GM23338 (cell line): ENCODE results near the gene MCFD2. TPM values are rescaled to one million over a fixed set of nuclear protein-coding genes. Genes with fewer than 3 reads are reported as not detected.

Source experiments
- ATAC-seq: fragments of 200-7000 bp; cut with Tn5 transposase; 3 replicates; pipeline ENCODE4 v1.9.1; 2020
- DNase-seq: peaks from one replicate; pipeline ENCODE4 v3.0.0-alpha.2; 2015; ENCODE audit warnings: low spot score
- H2AFZ ChIP-seq: fragments of 200-600 bp; sonication (generic); 2 replicates; pipeline ENCODE4 v1.8.0; 2016; ENCODE audit warnings: antibody characterized with exemption, mild to moderate bottlenecking, moderate library complexity
- H3F3A ChIP-seq: fragments of 200-600 bp; sonication (generic); replicated peaks from 2 replicates; pipeline ENCODE4 v1.8.0; 2017; ENCODE audit warnings: antibody characterized with exemption, mixed run types, low read depth
- H3K27ac ChIP-seq: fragments of 200-600 bp; sonication (generic); 2 replicates; pipeline ENCODE4 v1.6.1; 2016; ENCODE audit warnings: low read depth
- H3K27me3 ChIP-seq: fragments of 200-600 bp; sonication (generic); 2 replicates; pipeline ENCODE4 v1.8.0; 2016; ENCODE audit warnings: mild to moderate bottlenecking, mixed run types, moderate library complexity; ENCODE audit not compliant: insufficient read depth
- H3K36me3 ChIP-seq: fragments of 200-600 bp; sonication (generic); 2 replicates; pipeline ENCODE4 v1.8.0; 2016; ENCODE audit warnings: mild to moderate bottlenecking; ENCODE audit not compliant: insufficient read depth
- H3K4me1 ChIP-seq: fragments of 200-600 bp; sonication (generic); 2 replicates; pipeline ENCODE4 v1.8.0; 2016; ENCODE audit warnings: mild to moderate bottlenecking, moderate library complexity; ENCODE audit not compliant: insufficient read depth
- H3K4me2 ChIP-seq: fragments of 200-600 bp; sonication (generic); 2 replicates; pipeline ENCODE4 v1.7.1; 2017; ENCODE audit warnings: mixed run types
- H3K4me3 ChIP-seq: fragments of 200-600 bp; sonication (generic); 2 replicates; pipeline ENCODE4 v1.6.1; 2016; ENCODE audit warnings: mixed run types
- H3K79me2 ChIP-seq: fragments of 200-600 bp; sonication (generic); replicated peaks from 2 replicates; pipeline ENCODE4 v1.8.0; 2017; ENCODE audit warnings: mild to moderate bottlenecking; ENCODE audit not compliant: insufficient read depth
- H3K9me2 ChIP-seq: fragments of 200-600 bp; sonication (generic); 2 replicates; pipeline ENCODE4 v1.8.0; 2017; ENCODE audit not compliant: insufficient read depth
- H4K20me1 ChIP-seq: fragments of 200-600 bp; sonication (generic); replicated peaks from 2 replicates; pipeline ENCODE4 v1.8.0; 2017; ENCODE audit warnings: mild to moderate bottlenecking; ENCODE audit not compliant: insufficient read depth
- H3K27ac Mint-ChIP-seq: 2 replicates; pipeline ENCODE4 v1.8.0; 2020; ENCODE audit warnings: inconsistent platforms, mild to moderate bottlenecking, moderate library complexity, mixed read lengths
- H3K27me3 Mint-ChIP-seq: 3 replicates; pipeline ENCODE4 v1.8.0; 2022; ENCODE audit warnings: low read depth, mild to moderate bottlenecking, moderate library complexity, mixed read lengths, inconsistent platforms; ENCODE audit not compliant: insufficient read depth, poor library complexity
- H3K36me3 Mint-ChIP-seq: 3 replicates; pipeline ENCODE4 v1.8.0; 2021; ENCODE audit warnings: low read depth, mild to moderate bottlenecking, inconsistent platforms, moderate library complexity, mixed read lengths
- H3K4me1 Mint-ChIP-seq: 3 replicates; pipeline ENCODE4 v1.8.0; 2020; ENCODE audit warnings: mild to moderate bottlenecking, inconsistent platforms, mixed read lengths
- H3K4me3 Mint-ChIP-seq: 3 replicates; pipeline ENCODE4 v1.8.0; 2021; ENCODE audit warnings: moderate library complexity, mild to moderate bottlenecking, inconsistent platforms, mixed read lengths
- H3K9me3 Mint-ChIP-seq: 3 replicates; pipeline ENCODE4 v1.8.0; 2020; ENCODE audit warnings: moderate library complexity, mild to moderate bottlenecking, inconsistent platforms, mixed read lengths
- CREB1 ChIP-seq: fragments of 250-450 bp; sonication (Bioruptor Pico); IDR thresholded peaks from 2 replicates; pipeline ENCODE4 v1.5.0; 2020; ENCODE audit warnings: low read depth, mild to moderate bottlenecking, moderate library complexity
- EZH2 ChIP-seq: fragments of 200-600 bp; sonication (generic); IDR thresholded peaks from one replicate; pipeline ENCODE4 v1.8.0; 2017; ENCODE audit warnings: antibody characterized with exemption, mild to moderate bottlenecking, low read depth; ENCODE audit not compliant: unreplicated experiment
- EZH2phosphoT487 ChIP-seq: fragments of 200-600 bp; sonication (generic); IDR thresholded peaks from one replicate; pipeline ENCODE4 v1.8.1; 2018; ENCODE audit warnings: antibody characterized with exemption; ENCODE audit not compliant: unreplicated experiment
- JUNB ChIP-seq: IDR thresholded peaks from one replicate; pipeline ENCODE4 v1.6.1; 2016; ENCODE audit warnings: antibody characterized with exemption; ENCODE audit not compliant: unreplicated experiment
- NANOG ChIP-seq: IDR thresholded peaks from 2 replicates; pipeline ENCODE4 v1.6.1; 2016; ENCODE audit warnings: antibody characterized with exemption, borderline replicate concordance
- POLR2AphosphoS5 ChIP-seq: IDR thresholded peaks from 2 replicates; pipeline ENCODE4 v1.6.1; 2016; ENCODE audit warnings: antibody characterized with exemption, low read depth
- STAT1 ChIP-seq: IDR thresholded peaks from one replicate; pipeline ENCODE4 v1.6.1; 2016; ENCODE audit warnings: antibody characterized with exemption; ENCODE audit not compliant: unreplicated experiment
- ZNF114 ChIP-seq: fragments of 250-450 bp; sonication (Bioruptor Pico); IDR thresholded peaks from 2 replicates; pipeline ENCODE4 v1.5.0; 2020; ENCODE audit warnings: mild to moderate bottlenecking, moderate library complexity
- ZNF331 ChIP-seq: fragments of 250-450 bp; sonication (Bioruptor Pico); IDR thresholded peaks from 2 replicates; pipeline ENCODE4 v1.5.0; 2020; ENCODE audit warnings: low read depth, mild to moderate bottlenecking, moderate library complexity
- polyA plus RNA-seq: library from polyadenylated mRNA; unstranded; fragments of >200 nt; fragmentation: Nextera tagmentation; extraction: Ambion mirVana; gene quantifications from 2 replicates; pipeline ENCODE4 v1.2.1, GENCODE V29; 2016
- total RNA-seq: library from RNA; depleted of rRNA; stranded (reverse); fragments of >200 nt; shearing (Covaris generic); gene quantifications from 2 replicates; pipeline ENCODE4 v1.2.3, GENCODE V29; 2014
- TF ChIP-seq, protein P1 (sequence below): IDR thresholded peaks from one replicate; pipeline ENCODE4 v1.6.1; 2018; ENCODE audit warnings: antibody characterized with exemption; ENCODE audit not compliant: unreplicated experiment
- TF ChIP-seq, protein P2 (sequence below), 2 experiments: fragments of 200-600 bp in 1 of 2; sonication (generic) in 1 of 2; conservative IDR thresholded peaks; 2 replicates each; pipeline versions ENCODE4 v1.5.1 to v1.6.1; 2016 to 2017; ENCODE audit warnings: antibody characterized with exemption in 2 of 2, low read depth in 2 of 2, mild to moderate bottlenecking in 2 of 2, moderate library complexity in 1 of 2
- TF ChIP-seq, protein P3 (sequence below): IDR thresholded peaks from 2 replicates; pipeline ENCODE4 v1.6.1; 2016; ENCODE audit warnings: antibody characterized with exemption
- TF ChIP-seq, protein P4 (sequence below): fragments of 250-450 bp; sonication (Bioruptor Pico); IDR thresholded peaks from 2 replicates; pipeline ENCODE4 v1.5.0; 2020; ENCODE audit warnings: mild to moderate bottlenecking, moderate library complexity

Gene MCFD2
- total and polyA plus RNA-seq, 2 experiments from 2014 or later: 55.1 to 91.9 TPM

DNA sequence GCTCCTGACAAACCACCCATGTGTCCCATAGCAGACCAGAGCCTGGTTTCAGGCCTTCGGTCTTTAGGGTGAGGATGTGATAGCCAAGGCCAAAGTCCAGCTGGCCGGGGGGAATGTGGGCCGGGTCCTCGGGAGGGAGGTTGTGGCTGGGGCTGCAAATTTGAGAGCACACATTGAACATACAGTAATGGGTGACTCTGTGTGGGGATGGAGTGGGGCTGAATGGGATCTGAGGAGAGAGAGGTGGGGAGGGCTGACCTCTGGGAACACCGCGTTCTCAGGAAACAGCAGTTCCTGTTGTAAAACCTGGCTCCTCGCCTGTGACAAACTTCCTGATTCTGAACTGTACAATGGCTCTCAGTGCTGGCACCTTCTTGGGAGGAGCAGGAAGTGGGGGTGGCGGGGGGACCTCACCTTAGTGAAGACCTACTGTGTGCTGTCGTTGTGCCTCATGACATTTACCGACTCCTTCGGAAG lies 48.8 kb downstream of the MCFD2 start:
- Histone ChIP-seq H3K4me1 (no peaks in the 10 kb centered on the region), H2AFZ (no peak overlapping the region), H3K27me3 (no peaks in the 10 kb centered on the region), H3K79me2 (no peaks in the 10 kb centered on the region), H3K27ac (no peak overlapping the region), H3K4me3 (no peak overlapping the region), H3K36me3 (no peaks in the 10 kb centered on the region), H3F3A (no peaks in the 10 kb centered on the region), H3K9me2 (0 out of 2 replicates have a peak, but pooled peaks cover 5% of the 10 kb centered on the region), H4K20me1 (no peaks in the 10 kb centered on the region), H3K4me2 (no peak overlapping the region)
- Mint-ChIP-seq H3K36me3 (no peaks in the 10 kb centered on the region; the same call in 2 of the 3 replicates), H3K27ac (no peak overlapping the region), H3K4me1 (peaks cover 2% of the 10 kb centered on the region; the same call in 1 of the 3 replicates), H3K4me3 (no peak overlapping the region), H3K9me3 (peaks cover 6% of the 10 kb centered on the region), H3K27me3 (no peaks in the 10 kb centered on the region)
- TF ChIP-seq CREB1 (CRISPR knock-in tag): no peak
- TF ChIP-seq, protein P1, sequence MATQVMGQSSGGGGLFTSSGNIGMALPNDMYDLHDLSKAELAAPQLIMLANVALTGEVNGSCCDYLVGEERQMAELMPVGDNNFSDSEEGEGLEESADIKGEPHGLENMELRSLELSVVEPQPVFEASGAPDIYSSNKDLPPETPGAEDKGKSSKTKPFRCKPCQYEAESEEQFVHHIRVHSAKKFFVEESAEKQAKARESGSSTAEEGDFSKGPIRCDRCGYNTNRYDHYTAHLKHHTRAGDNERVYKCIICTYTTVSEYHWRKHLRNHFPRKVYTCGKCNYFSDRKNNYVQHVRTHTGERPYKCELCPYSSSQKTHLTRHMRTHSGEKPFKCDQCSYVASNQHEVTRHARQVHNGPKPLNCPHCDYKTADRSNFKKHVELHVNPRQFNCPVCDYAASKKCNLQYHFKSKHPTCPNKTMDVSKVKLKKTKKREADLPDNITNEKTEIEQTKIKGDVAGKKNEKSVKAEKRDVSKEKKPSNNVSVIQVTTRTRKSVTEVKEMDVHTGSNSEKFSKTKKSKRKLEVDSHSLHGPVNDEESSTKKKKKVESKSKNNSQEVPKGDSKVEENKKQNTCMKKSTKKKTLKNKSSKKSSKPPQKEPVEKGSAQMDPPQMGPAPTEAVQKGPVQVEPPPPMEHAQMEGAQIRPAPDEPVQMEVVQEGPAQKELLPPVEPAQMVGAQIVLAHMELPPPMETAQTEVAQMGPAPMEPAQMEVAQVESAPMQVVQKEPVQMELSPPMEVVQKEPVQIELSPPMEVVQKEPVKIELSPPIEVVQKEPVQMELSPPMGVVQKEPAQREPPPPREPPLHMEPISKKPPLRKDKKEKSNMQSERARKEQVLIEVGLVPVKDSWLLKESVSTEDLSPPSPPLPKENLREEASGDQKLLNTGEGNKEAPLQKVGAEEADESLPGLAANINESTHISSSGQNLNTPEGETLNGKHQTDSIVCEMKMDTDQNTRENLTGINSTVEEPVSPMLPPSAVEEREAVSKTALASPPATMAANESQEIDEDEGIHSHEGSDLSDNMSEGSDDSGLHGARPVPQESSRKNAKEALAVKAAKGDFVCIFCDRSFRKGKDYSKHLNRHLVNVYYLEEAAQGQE: no peak
- no peak for TF ChIP-seq NANOG
- no peak for TF ChIP-seq POLR2AphosphoS5
- TF ChIP-seq, protein P2, sequence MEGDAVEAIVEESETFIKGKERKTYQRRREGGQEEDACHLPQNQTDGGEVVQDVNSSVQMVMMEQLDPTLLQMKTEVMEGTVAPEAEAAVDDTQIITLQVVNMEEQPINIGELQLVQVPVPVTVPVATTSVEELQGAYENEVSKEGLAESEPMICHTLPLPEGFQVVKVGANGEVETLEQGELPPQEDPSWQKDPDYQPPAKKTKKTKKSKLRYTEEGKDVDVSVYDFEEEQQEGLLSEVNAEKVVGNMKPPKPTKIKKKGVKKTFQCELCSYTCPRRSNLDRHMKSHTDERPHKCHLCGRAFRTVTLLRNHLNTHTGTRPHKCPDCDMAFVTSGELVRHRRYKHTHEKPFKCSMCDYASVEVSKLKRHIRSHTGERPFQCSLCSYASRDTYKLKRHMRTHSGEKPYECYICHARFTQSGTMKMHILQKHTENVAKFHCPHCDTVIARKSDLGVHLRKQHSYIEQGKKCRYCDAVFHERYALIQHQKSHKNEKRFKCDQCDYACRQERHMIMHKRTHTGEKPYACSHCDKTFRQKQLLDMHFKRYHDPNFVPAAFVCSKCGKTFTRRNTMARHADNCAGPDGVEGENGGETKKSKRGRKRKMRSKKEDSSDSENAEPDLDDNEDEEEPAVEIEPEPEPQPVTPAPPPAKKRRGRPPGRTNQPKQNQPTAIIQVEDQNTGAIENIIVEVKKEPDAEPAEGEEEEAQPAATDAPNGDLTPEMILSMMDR (conservative IDR thresholded peaks at IDR 0.05; ENCODE audit: low read depth in 2 of 2): no peak
- TF ChIP-seq EZH2phosphoT487: no peak
- TF ChIP-seq, protein P3, sequence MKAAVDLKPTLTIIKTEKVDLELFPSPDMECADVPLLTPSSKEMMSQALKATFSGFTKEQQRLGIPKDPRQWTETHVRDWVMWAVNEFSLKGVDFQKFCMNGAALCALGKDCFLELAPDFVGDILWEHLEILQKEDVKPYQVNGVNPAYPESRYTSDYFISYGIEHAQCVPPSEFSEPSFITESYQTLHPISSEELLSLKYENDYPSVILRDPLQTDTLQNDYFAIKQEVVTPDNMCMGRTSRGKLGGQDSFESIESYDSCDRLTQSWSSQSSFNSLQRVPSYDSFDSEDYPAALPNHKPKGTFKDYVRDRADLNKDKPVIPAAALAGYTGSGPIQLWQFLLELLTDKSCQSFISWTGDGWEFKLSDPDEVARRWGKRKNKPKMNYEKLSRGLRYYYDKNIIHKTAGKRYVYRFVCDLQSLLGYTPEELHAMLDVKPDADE: no peak
- no peak for TF ChIP-seq ZNF331 (CRISPR knock-in tag)
- TF ChIP-seq, protein P4, sequence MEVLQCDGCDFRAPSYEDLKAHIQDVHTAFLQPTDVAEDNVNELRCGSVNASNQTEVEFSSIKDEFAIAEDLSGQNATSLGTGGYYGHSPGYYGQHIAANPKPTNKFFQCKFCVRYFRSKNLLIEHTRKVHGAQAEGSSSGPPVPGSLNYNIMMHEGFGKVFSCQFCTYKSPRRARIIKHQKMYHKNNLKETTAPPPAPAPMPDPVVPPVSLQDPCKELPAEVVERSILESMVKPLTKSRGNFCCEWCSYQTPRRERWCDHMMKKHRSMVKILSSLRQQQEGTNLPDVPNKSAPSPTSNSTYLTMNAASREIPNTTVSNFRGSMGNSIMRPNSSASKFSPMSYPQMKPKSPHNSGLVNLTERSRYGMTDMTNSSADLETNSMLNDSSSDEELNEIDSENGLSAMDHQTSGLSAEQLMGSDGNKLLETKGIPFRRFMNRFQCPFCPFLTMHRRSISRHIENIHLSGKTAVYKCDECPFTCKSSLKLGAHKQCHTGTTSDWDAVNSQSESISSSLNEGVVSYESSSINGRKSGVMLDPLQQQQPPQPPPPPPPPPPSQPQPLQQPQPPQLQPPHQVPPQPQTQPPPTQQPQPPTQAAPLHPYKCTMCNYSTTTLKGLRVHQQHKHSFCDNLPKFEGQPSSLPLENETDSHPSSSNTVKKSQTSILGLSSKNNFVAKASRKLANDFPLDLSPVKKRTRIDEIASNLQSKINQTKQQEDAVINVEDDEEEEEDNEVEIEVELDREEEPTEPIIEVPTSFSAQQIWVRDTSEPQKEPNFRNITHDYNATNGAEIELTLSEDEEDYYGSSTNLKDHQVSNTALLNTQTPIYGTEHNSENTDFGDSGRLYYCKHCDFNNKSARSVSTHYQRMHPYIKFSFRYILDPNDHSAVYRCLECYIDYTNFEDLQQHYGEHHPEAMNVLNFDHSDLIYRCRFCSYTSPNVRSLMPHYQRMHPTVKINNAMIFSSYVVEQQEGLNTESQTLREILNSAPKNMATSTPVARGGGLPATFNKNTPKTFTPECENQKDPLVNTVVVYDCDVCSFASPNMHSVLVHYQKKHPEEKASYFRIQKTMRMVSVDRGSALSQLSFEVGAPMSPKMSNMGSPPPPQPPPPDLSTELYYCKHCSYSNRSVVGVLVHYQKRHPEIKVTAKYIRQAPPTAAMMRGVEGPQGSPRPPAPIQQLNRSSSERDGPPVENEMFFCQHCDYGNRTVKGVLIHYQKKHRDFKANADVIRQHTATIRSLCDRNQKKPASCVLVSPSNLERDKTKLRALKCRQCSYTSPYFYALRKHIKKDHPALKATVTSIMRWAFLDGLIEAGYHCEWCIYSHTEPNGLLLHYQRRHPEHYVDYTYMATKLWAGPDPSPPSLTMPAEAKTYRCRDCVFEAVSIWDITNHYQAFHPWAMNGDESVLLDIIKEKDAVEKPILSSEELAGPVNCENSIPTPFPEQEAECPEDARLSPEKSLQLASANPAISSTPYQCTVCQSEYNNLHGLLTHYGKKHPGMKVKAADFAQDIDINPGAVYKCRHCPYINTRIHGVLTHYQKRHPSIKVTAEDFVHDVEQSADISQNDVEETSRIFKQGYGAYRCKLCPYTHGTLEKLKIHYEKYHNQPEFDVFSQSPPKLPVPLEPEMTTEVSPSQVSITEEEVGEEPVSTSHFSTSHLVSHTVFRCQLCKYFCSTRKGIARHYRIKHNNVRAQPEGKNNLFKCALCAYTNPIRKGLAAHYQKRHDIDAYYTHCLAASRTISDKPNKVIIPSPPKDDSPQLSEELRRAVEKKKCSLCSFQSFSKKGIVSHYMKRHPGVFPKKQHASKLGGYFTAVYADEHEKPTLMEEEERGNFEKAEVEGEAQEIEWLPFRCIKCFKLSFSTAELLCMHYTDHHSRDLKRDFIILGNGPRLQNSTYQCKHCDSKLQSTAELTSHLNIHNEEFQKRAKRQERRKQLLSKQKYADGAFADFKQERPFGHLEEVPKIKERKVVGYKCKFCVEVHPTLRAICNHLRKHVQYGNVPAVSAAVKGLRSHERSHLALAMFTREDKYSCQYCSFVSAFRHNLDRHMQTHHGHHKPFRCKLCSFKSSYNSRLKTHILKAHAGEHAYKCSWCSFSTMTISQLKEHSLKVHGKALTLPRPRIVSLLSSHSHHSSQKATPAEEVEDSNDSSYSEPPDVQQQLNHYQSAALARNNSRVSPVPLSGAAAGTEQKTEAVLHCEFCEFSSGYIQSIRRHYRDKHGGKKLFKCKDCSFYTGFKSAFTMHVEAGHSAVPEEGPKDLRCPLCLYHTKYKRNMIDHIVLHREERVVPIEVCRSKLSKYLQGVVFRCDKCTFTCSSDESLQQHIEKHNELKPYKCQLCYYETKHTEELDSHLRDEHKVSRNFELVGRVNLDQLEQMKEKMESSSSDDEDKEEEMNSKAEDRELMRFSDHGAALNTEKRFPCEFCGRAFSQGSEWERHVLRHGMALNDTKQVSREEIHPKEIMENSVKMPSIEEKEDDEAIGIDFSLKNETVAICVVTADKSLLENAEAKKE (CRISPR knock-in tag): no peak
- TF ChIP-seq EZH2: no peak
- TF ChIP-seq JUNB: no peak
- no peak for TF ChIP-seq ZNF114
- TF ChIP-seq STAT1: no peak
- DNase-seq: no peak
- no peak for ATAC-seq
